Measurements from ENCODE around the gene IFT22.
"Not testable (repeated sequence)": the region's sequence is repeated elsewhere in the genome, so short reads cannot be mapped to it uniquely, and the experiment has no call there.

IFT22 gene

GRCh38 chr7:101321491-101322401 lies at the start of gene IFT22:
Gene IFT22, minus strand, starts transcription at chr7:101321812. Its CDS starts 103 bp downstream, at chr7:101321709.
- DNase-seq: peak; percentile 96

GRCh38 chr7:101370836-101371235 lies 49.2 kb upstream of the IFT22 start:
- DNase-seq: no peak

- DNase-seq: no peak
Observed at GRCh38 chr7:101368422-101369165, 47.0 kb upstream of the IFT22 start.

GRCh38 chr7:101367676-101368075 lies 46.1 kb upstream of the IFT22 start:
- no peak for DNase-seq

DNA sequence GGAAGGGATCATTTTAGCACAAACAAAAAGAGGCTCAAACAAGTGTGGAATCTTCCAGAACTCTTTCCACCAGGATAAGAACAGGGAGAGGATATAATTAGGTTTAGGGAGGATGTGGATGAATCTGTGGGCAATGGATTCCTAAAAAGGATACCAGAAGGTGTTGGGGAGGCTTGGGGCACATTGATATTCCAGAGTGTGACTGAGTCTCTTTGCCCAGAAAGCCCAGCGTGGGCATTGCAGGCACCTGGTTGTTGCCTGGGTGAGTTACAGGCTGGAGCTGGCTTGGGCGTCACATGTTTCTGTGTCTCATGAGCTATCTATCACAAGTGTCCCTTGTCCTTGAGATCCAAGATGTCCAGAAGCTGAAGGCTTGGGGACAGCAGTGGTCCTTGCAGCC lies 44.3 kb upstream of the IFT22 start:
- DNase-seq: no peak

GRCh38 chr7:101363734-101364374 lies 42.2 kb upstream of the IFT22 start:
- DNase-seq: peak; percentile 29

GRCh38 chr7:101363196-101363733 lies 41.7 kb upstream of the IFT22 start:
- DNase-seq: no peak

GRCh38 chr7:101362334-101363195 lies 41.0 kb upstream of the IFT22 start, which contains the start of gene COL26A1:
Gene COL26A1, plus strand, starts transcription at chr7:101362875. Its CDS starts 158 bp downstream, at chr7:101363033.
- no peak for DNase-seq

DNA sequence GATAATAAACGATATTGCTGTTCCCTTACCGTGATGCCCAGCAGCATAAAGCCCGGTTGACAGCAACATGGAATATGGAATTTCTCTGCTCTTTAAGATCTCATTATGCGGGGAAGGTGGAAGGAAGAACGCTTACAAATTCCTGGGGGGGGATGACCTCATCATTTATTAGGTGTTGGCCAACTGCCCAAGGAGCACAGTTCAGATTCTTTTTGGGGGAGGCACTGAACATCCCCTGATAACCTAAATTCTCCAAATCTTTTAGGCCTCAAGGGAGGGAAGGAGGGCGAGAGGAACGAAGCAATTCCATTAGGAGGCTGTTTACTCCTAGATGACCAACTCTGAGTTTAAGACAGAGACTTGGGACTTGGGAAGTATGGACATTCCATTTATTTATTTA lies 35.8 kb upstream of the IFT22 start:
- DNase-seq: no peak

GRCh38 chr7:101352920-101353308 lies 31.3 kb upstream of the IFT22 start:
- no peak for DNase-seq

GRCh38 chr7:101349300-101349699 lies 27.7 kb upstream of the IFT22 start:
- not testable (repeated sequence) for DNase-seq

DNA sequence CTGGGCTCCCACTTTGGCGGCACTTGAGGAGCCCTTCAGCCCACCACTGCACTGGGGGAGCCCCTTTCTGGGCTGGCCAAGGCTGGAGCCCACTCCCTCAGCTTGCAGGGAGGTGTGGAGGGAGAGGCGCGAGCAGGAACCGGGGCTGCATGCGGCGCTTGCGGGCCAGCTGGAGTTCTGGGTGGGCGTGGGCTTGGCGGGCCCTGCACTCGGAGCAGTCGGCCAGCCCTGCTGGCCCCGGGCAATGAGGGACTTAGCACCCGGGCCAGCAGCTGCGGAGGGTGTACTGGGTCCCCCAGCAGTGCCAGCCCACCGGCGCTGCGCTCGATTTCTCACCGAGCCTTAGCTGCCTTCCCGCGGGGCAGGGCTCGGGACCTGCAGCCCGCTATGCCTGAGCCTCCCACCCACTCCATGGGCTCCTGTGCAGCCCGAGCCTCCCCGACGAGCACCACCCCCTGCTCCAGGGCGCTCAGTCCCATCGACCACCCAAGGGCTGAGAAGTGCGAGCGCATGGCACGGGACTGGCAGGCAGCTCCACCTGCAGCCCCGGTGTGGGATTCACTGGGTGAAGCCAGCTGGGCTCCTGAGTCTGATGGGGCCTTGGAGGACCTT lies 26.9 kb upstream of the IFT22 start:
- not testable (repeated sequence) for DNase-seq

DNA sequence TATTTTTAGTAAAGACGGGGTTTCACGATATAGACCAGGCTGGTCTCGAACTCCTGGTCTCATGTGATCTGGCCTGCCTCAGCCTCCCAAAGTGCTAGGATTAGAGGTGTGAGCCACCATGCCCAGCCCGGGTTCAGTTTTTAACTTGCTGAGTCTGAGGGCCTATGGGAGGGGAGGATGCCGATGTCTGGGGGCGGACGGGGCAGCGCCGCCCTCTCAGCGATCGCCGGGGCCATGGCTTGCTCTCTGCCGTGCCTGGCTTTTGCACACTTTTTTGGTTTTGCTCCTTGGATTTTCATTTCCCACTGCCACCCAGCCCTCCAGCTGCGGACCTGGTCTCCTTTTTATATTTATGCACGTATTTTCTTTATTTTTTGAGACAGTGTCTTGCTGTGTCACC lies 25.9 kb upstream of the IFT22 start:
- no peak for DNase-seq

- no peak for DNase-seq
Observed at GRCh38 chr7:101342892-101343291, 21.3 kb upstream of the IFT22 start.

GRCh38 chr7:101340379-101340778 lies 18.8 kb upstream of the IFT22 start:
- DNase-seq: no peak

- DNase-seq: no peak
Observed at GRCh38 chr7:101333912-101334311, 12.3 kb upstream of the IFT22 start.

GRCh38 chr7:101332026-101332425 lies 10.4 kb upstream of the IFT22 start:
- no peak for DNase-seq

DNA sequence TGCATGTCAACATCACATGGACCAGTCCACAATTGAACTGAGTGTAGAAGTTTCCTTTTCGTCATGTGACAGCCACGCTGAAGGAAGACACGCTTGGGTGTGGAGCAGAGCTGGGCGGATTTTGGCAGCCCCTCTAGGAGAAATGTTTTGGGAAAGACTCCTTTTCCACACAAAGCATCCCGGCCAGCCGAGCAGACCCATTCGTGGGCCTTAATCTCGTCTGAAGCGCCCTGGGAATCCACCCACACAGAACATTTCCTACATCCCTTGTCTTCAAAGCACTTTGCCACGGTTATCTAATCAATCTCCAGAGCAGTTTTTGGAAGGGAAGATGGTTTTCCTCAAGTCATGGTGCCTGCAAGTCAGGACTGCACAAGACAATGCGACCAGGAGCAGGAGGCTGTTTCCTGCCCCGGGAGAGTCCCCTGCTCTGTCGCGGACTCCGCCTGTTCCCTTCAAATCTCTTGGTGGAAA lies 8.4 kb upstream of the IFT22 start:
- DNase-seq: no peak

DNA sequence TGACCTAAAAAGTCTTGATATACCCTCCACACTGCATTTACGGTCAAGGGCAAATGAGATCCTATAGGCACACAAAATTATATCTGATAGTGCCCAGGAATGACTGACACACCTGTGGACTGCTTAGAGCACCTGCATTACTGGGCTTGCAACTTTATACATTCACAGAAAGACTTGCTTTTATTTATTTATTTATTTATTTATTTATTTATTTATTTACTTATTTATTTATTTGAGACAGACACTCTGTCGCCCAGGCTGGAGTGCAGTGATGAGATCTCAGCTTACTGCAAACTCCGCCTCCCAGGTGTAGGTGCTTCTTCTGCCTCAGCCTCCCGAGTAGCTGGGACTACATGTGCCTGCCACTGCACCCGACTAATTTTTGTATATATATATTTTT lies 6.5 kb upstream of the IFT22 start:
- DNase-seq: no peak

DNA sequence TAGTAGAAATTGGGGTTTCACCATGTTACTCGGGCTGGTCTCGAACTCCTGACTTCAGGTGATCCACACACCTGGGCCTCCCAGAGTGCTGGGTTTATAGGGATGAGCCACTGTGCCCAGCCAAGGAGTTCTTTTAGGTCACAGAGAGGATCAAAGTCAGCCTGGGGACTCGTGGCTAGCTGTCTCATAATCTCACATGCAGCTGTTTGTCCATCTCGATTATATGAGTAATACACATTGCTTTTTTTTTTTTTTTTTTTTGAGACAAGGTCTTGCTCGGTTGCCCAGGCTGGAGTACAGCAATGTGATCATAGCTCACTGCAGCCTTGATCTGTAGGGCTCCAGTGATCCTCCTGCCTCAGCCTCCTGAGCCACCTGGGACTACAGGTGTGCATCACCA lies 2.2 kb downstream of the IFT22 start:
- no peak for DNase-seq

GRCh38 chr7:101315336-101315735 lies 6.3 kb downstream of the IFT22 start:
- no peak for DNase-seq

Measured in NCI-H1092 (cell line).